Body of pancreas (tissue), 4 donors: Measurements from ENCODE around the gene CDX1. TPM values are rescaled to one million over a fixed set of nuclear protein-coding genes. Genes with fewer than 3 reads are reported as not detected.

ENCODE experiments used
- ATAC-seq: fragments of 150-250 bp; one replicate; pipeline ENCODE4 v1.9.1; 2016
- DNase-seq, 4 donors: peaks; one replicate each; pipeline ENCODE4 v3.0.0-alpha.2; 2019
- H3K27ac ChIP-seq, 4 donors: fragments of 200-600 bp; sonication (generic); 1 replicate in 3 of 4; 2 replicates in 1 of 4; pipeline versions ENCODE4 v1.5.1 to v1.6.1; 2016 to 2019; ENCODE audit warnings: mild to moderate bottlenecking in 1 of 4, mixed read lengths in 1 of 4, moderate library complexity in 1 of 4
- H3K27me3 ChIP-seq, 2 donors: fragments of 200-600 bp; sonication (generic); one replicate each; pipeline ENCODE4 v1.6.0; 2016; ENCODE audit warnings: mild to moderate bottlenecking in 1 of 2
- H3K36me3 ChIP-seq, 2 donors: fragments of 200-600 bp; sonication (generic); replicated peaks in 1 of 2; 2 replicates each; pipeline ENCODE4 v1.5.1; 2016; ENCODE audit warnings: low read depth in 2 of 2; ENCODE audit not compliant: insufficient read depth in 1 of 2
- H3K4me1 ChIP-seq: fragments of 200-600 bp; sonication (generic); one replicate; pipeline ENCODE4 v1.6.0; 2016
- H3K4me3 ChIP-seq, 2 donors: fragments of 200-600 bp; sonication (generic); 1 replicate in 1 of 2; 2 replicates in 1 of 2; pipeline ENCODE4 v1.5.1; 2016 to 2019
- H3K9me3 ChIP-seq, 3 donors: fragments of 200-600 bp; sonication (generic); 1 replicate in 2 of 3; 2 replicates in 1 of 3; pipeline ENCODE4 v1.5.1; 2016
- CTCF ChIP-seq, 7 experiments: fragments of 450-650 bp in 4 of 7; fragments of 200-600 bp in 3 of 7; sonication (generic) in 3 of 7; IDR thresholded peaks; one replicate each; pipeline ENCODE4 v1.5.1; 2016 to 2019; ENCODE audit warnings: antibody characterized with exemption in 7 of 7
- POLR2A ChIP-seq, 3 donors: fragments of 450-650 bp; IDR thresholded peaks; one replicate each; pipeline ENCODE4 v1.6.1; 2016; ENCODE audit warnings: antibody characterized with exemption in 3 of 3, mild to moderate bottlenecking in 2 of 3
- WGBS, 2 donors: methylation state at CpG; one replicate each; pipeline ENCODE4 v1.1.5; 2017; 5-methylcytosine and 5-hydroxymethylcytosine counted together
- intact Hi-C: fragments of 100-400 bp; cut with DNase I; formaldehyde crosslinking; loops from one replicate; pipeline ENCODE4 v1.15.1; 2023
- total RNA-seq, 2 donors: library from RNA; depleted of rRNA; stranded (reverse); fragments of >200 nt; gene quantifications; one replicate each; pipeline ENCODE4 v1.1.0, GENCODE V29; 2016

Gene CDX1
- total RNA-seq, 2 donors from 2014 or later, result not detected

GRCh38 chr5:150192462-150192861 lies 25.9 kb downstream of the CDX1 start:
- peaks cover 0 to 13% of the 10 kb centered on the region in 2 donors for H3K27me3 ChIP-seq
- no peak overlapping the region for H3K4me3 ChIP-seq
- H3K4me1 ChIP-seq, result peaks cover 11% of the 10 kb centered on the region
- intact Hi-C loops, result no loop called here
- no peak for DNase-seq
- no peak for ATAC-seq
- no peaks in the 10 kb centered on the region for H3K36me3 ChIP-seq
- WGBS, 2 donors, result 68% methylated on average over 4 of the region's 4 CpGs; no CpG with 5 or more reads in 1 of the 2 donors
- TF ChIP-seq POLR2A (IDR thresholded peaks at IDR 0.05), result no peak
- no peak for TF ChIP-seq CTCF (IDR thresholded peaks at IDR 0.05)
- no peak overlapping the region for H3K27ac ChIP-seq
- no peaks in the 10 kb centered on the region for H3K9me3 ChIP-seq

GRCh38 chr5:150195736-150196485 lies 29.3 kb downstream of the CDX1 start:
- H3K4me3 ChIP-seq, result no peak overlapping the region
- WGBS, 2 donors, result 71 to 86% methylated on average over 7 to 9 of the region's 9 CpGs
- H3K27ac ChIP-seq, result no peak overlapping the region
- intact Hi-C loops, result no loop called here
- peaks cover 6% of the 10 kb centered on the region for H3K4me1 ChIP-seq
- no peaks in the 10 kb centered on the region for H3K9me3 ChIP-seq
- ATAC-seq (no peak), DNase-seq (peak in 1 of 4 donors; percentile 32)
- no peaks in the 10 kb centered on the region for H3K27me3 ChIP-seq
- H3K36me3 ChIP-seq, result no peaks in the 10 kb centered on the region
- TF ChIP-seq POLR2A (IDR thresholded peaks at IDR 0.05) (no peak), CTCF (IDR thresholded peaks at IDR 0.05) (no peak)

- no peak overlapping the region for H3K4me3 ChIP-seq
- intact Hi-C loops, result no loop called here
- ATAC-seq, result no peak
- TF ChIP-seq POLR2A (IDR thresholded peaks at IDR 0.05), result no peak
- TF ChIP-seq CTCF (IDR thresholded peaks at IDR 0.05), result no peak
- no peak overlapping the region for H3K27ac ChIP-seq
- WGBS, 2 donors, result 72 to 96% methylated on average over 5 of the region's 5 CpGs
- no peaks in the 10 kb centered on the region for H3K27me3 ChIP-seq
- no peaks in the 10 kb centered on the region for H3K36me3 ChIP-seq
- peaks cover 6% of the 10 kb centered on the region for H3K4me1 ChIP-seq
- DNase-seq, result no peak
- no peaks in the 10 kb centered on the region for H3K9me3 ChIP-seq
These were observed 29.9 kb downstream of the CDX1 start for GRCh38 chr5:150196514-150196913.

- no peak for DNase-seq
- TF ChIP-seq CTCF (IDR thresholded peaks at IDR 0.05) (no peak), POLR2A (IDR thresholded peaks at IDR 0.05) (no peak)
- no peak for ATAC-seq
- Histone ChIP-seq H3K4me1 (peaks cover 6% of the 10 kb centered on the region), H3K9me3 (no peaks in the 10 kb centered on the region), H3K4me3 (no peak overlapping the region), H3K27ac (no peak overlapping the region), H3K36me3 (no peaks in the 10 kb centered on the region), H3K27me3 (no peaks in the 10 kb centered on the region)
- WGBS, 2 donors, result 93 to 100% methylated on average over 1 to 16 of the region's 16 CpGs
- intact Hi-C loops, result no loop called here
These were observed 30.4 kb downstream of the CDX1 start for GRCh38 chr5:150196986-150197385.

- ATAC-seq, result no peak
- H3K4me1 ChIP-seq, result peaks cover 6% of the 10 kb centered on the region
- no peaks in the 10 kb centered on the region for H3K9me3 ChIP-seq
- no peak for DNase-seq
- no peaks in the 10 kb centered on the region for H3K27me3 ChIP-seq
- intact Hi-C loops, result no loop called here
- whole genome bisulfite sequencing, 2 donors, result 82 to 100% methylated on average over 1 of the region's 1 CpG
- H3K36me3 ChIP-seq, result no peaks in the 10 kb centered on the region
- no peak for TF ChIP-seq CTCF (IDR thresholded peaks at IDR 0.05)
- no peak for TF ChIP-seq POLR2A (IDR thresholded peaks at IDR 0.05)
- H3K27ac ChIP-seq, result no peak overlapping the region
- no peak overlapping the region for H3K4me3 ChIP-seq
These were observed 30.9 kb downstream of the CDX1 start for GRCh38 chr5:150197476-150197875.
